NCI-H226 (cell line): ENCODE measurements around the gene MAZ.
"Not testable (repeated sequence)": the region's sequence is repeated elsewhere in the genome, so short reads cannot be mapped to it uniquely, and the experiment has no call there.

Experiments used
- DNase-seq: peaks from one replicate; pipeline ENCODE4 v3.0.0-alpha.2; 2015

MAZ gene

GRCh38 chr16:29806099-29806579, at the start of gene MAZ:
Gene MAZ, plus strand, starts transcription at chr16:29806529. Its CDS starts 173 bp downstream, at chr16:29806702.
- DNase-seq = no peak

GRCh38 chr16:29756654-29757053, 49.7 kb upstream of the MAZ start:
- DNase-seq = no peak

- not testable (repeated sequence) for DNase-seq
These were observed 49.2 kb upstream of the MAZ start for GRCh38 chr16:29757086-29757485.

- peak; percentile 24 for DNase-seq
These were observed 48.3 kb upstream of the MAZ start for GRCh38 chr16:29757950-29758466.

- no peak for DNase-seq
These were observed 45.6 kb upstream of the MAZ start for GRCh38 chr16:29760567-29761279.

- not testable (repeated sequence) for DNase-seq
These were observed 45.1 kb upstream of the MAZ start for GRCh38 chr16:29761280-29761651.

GRCh38 chr16:29761882-29762281, 44.4 kb upstream of the MAZ start:
- DNase-seq = no peak

- DNase-seq = no peak
These were observed 43.0 kb upstream of the MAZ start for GRCh38 chr16:29763326-29763725.

- no peak for DNase-seq
These were observed 40.9 kb upstream of the MAZ start for GRCh38 chr16:29765167-29766032.

GRCh38 chr16:29766571-29766970, 39.8 kb upstream of the MAZ start:
- DNase-seq = no peak

- no peak for DNase-seq
These were observed 39.3 kb upstream of the MAZ start for GRCh38 chr16:29767062-29767461.

GRCh38 chr16:29769507-29769906, 36.8 kb upstream of the MAZ start:
- DNase-seq = no peak

GRCh38 chr16:29770250-29770929, 35.9 kb upstream of the MAZ start:
- no peak for DNase-seq

- DNase-seq = not testable (repeated sequence)
These were observed 34.0 kb upstream of the MAZ start for GRCh38 chr16:29772330-29772729.

GRCh38 chr16:29774730-29775129, 31.6 kb upstream of the MAZ start:
- no peak for DNase-seq

GRCh38 chr16:29775742-29776408, 30.5 kb upstream of the MAZ start:
- peak; percentile 93 for DNase-seq

GRCh38 chr16:29777576-29778350, 28.6 kb upstream of the MAZ start, which contains the start of gene ZG16:
Gene ZG16, plus strand, starts transcription at chr16:29778256. Its CDS starts 1,011 bp downstream, at chr16:29779267.
- no peak for DNase-seq

GRCh38 chr16:29779474-29779873, 26.9 kb upstream of the MAZ start:
- DNase-seq = peak; percentile 76

GRCh38 chr16:29783094-29783953, 23.0 kb upstream of the MAZ start:
- DNase-seq = peak; percentile 60

- no peak for DNase-seq
These were observed 22.2 kb upstream of the MAZ start for GRCh38 chr16:29784157-29784556.
